Measurements from ENCODE around the gene NKAIN2.

The NKAIN2 gene

GRCh38 chr6:124777863-124778262, 974.2 kb downstream of the NKAIN2 start:
- CTCF ChIA-PET = no interaction called here
- POLR2A ChIA-PET = no interaction called here
- no peak overlapping the region for H3K4me3 ChIP-seq (ENCODE audit: low read depth, low read length)
- TF ChIP-seq, protein P1, sequence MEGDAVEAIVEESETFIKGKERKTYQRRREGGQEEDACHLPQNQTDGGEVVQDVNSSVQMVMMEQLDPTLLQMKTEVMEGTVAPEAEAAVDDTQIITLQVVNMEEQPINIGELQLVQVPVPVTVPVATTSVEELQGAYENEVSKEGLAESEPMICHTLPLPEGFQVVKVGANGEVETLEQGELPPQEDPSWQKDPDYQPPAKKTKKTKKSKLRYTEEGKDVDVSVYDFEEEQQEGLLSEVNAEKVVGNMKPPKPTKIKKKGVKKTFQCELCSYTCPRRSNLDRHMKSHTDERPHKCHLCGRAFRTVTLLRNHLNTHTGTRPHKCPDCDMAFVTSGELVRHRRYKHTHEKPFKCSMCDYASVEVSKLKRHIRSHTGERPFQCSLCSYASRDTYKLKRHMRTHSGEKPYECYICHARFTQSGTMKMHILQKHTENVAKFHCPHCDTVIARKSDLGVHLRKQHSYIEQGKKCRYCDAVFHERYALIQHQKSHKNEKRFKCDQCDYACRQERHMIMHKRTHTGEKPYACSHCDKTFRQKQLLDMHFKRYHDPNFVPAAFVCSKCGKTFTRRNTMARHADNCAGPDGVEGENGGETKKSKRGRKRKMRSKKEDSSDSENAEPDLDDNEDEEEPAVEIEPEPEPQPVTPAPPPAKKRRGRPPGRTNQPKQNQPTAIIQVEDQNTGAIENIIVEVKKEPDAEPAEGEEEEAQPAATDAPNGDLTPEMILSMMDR (IDR thresholded peaks at IDR 0.05; ENCODE audit: insufficient read depth, low read length, missing control alignments) = no peak
- no peak for DNase-seq (ENCODE audit: low read depth, low spot score)

DNA sequence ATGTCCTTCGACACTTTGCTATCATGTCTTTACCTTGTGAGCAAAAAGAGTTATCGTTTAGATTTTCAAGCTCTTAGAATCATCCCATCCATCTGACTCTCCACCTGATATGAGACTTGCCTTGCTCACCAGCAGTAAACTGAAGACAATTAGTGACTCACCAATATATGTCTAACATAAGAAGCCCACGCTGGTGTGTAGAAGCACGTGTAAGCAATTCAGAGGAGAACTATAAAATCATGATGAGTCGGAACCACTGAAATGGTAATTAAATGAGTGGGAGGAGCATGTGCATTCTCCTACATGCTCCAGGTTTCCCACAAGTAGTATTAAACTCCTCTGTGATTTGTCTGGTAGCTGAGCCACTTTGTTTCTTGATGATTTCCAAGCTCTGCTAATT, 977.0 kb downstream of the NKAIN2 start:
- no peak for DNase-seq (ENCODE audit: low read depth, low spot score)
- CTCF ChIA-PET = no interaction called here
- no peak overlapping the region for H3K4me3 ChIP-seq (ENCODE audit: low read depth, low read length)
- TF ChIP-seq, protein P1 (IDR thresholded peaks at IDR 0.05; ENCODE audit: insufficient read depth, low read length, missing control alignments) = no peak
- POLR2A ChIA-PET = no interaction called here

GRCh38 chr6:124783344-124783743, 979.7 kb downstream of the NKAIN2 start:
- no peak overlapping the region for H3K4me3 ChIP-seq (ENCODE audit: low read depth, low read length)
- no peak for DNase-seq (ENCODE audit: low read depth, low spot score)
- CTCF ChIA-PET = no interaction called here
- POLR2A ChIA-PET = no interaction called here
- TF ChIP-seq, protein P1 (IDR thresholded peaks at IDR 0.05; ENCODE audit: insufficient read depth, low read length, missing control alignments) = no peak

GRCh38 chr6:124791156-124791555, 987.5 kb downstream of the NKAIN2 start:
- POLR2A ChIA-PET = no interaction called here
- TF ChIP-seq, protein P1 (IDR thresholded peaks at IDR 0.05; ENCODE audit: insufficient read depth, low read length, missing control alignments) = no peak
- CTCF ChIA-PET = no interaction called here
- DNase-seq (ENCODE audit: low read depth, low spot score) = no peak
- no peak overlapping the region for H3K4me3 ChIP-seq (ENCODE audit: low read depth, low read length)

DNA sequence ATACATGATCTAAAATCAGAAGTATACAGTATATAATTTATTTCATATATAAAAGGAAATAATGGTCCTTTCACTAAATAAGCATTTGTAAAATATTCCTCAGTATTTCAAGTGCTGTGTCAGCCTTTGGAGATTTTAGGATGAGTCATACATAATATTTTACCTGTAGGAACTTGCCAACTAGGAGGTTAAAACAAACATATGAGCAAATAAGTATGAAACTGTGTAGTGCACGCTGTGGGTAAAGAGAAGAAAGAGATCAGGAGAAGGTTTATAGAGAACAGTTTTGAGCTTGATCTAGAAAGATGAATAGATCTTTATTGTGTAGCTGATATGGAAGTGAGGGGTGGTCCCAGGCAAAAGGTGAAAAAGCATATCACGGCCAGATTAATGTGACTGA, 988.7 kb downstream of the NKAIN2 start:
- no peak for DNase-seq (ENCODE audit: low read depth, low spot score)
- ChIA-PET CTCF (interaction anchor here (0.7 kb wide), 1 partner anchor 990 kb away, joined by 3 read pairs; no protein-coding TSS in a partner anchor), POLR2A (no interaction called here)
- H3K4me3 ChIP-seq (ENCODE audit: low read depth, low read length) = no peak overlapping the region
- TF ChIP-seq, protein P1 (IDR thresholded peaks at IDR 0.05; ENCODE audit: insufficient read depth, low read length, missing control alignments) = no peak

GRCh38 chr6:124793398-124793797, 989.7 kb downstream of the NKAIN2 start:
- ChIA-PET POLR2A (no interaction called here), CTCF (no interaction called here)
- DNase-seq (ENCODE audit: low read depth, low spot score) = no peak
- H3K4me3 ChIP-seq (ENCODE audit: low read depth, low read length) = no peak overlapping the region
- TF ChIP-seq, protein P1 (IDR thresholded peaks at IDR 0.05; ENCODE audit: insufficient read depth, low read length, missing control alignments) = no peak
